Right renal cortex interstitium (tissue), 3 donors: ENCODE results near the gene DLGAP1. TPM values are rescaled to one million over a fixed set of nuclear protein-coding genes. Genes with fewer than 3 reads are reported as not detected.
"Not testable (repeated sequence)": the region's sequence is repeated elsewhere in the genome, so short reads cannot be mapped to it uniquely, and the experiment has no call there.

ENCODE experiments used
- DNase-seq, 3 donors: peaks; one replicate each; pipeline ENCODE4 v3.0.0-alpha.2; 2013; ENCODE audit warnings: low read depth in 3 of 3, low spot score in 2 of 3
- polyA plus RNA-seq, 3 donors: library from polyadenylated mRNA; unstranded; fragments of 120-200 nt; gene quantifications; one replicate each; pipeline ENCODE4 v1.2.1, GENCODE V29; 2013; ENCODE audit not compliant: insufficient read length in 3 of 3

The DLGAP1 gene
- polyA plus RNA-seq, 3 donors = 4.3 to 5.8 (median 4.8) TPM

GRCh38 chr18:3603421-3604234 lies 851.5 kb downstream of the DLGAP1 start:
- no peak for DNase-seq

GRCh38 chr18:3601106-3601755 lies 853.9 kb downstream of the DLGAP1 start:
- DNase-seq = not testable (repeated sequence)

GRCh38 chr18:3599861-3600260 lies 855.2 kb downstream of the DLGAP1 start:
- no peak for DNase-seq

- no peak for DNase-seq
Observed at GRCh38 chr18:3599195-3599594, 855.9 kb downstream of the DLGAP1 start.

GRCh38 chr18:3598581-3598980 lies 856.5 kb downstream of the DLGAP1 start:
- DNase-seq = no peak

GRCh38 chr18:3597409-3598357 lies 857.4 kb downstream of the DLGAP1 start:
- DNase-seq = no peak

GRCh38 chr18:3596637-3597384 lies 858.3 kb downstream of the DLGAP1 start:
- no peak for DNase-seq

- no peak for DNase-seq
Observed at GRCh38 chr18:3596324-3596636, 858.8 kb downstream of the DLGAP1 start.

GRCh38 chr18:3595369-3596273 lies 859.5 kb downstream of the DLGAP1 start:
- no peak for DNase-seq

- no peak for DNase-seq
Observed at GRCh38 chr18:3594760-3595368, 860.2 kb downstream of the DLGAP1 start.

GRCh38 chr18:3593904-3594759 lies 861.0 kb downstream of the DLGAP1 start:
- DNase-seq = peak; percentile 90 to 93 (median 92)

- DNase-seq = no peak
Observed at GRCh38 chr18:3593381-3593903, 861.7 kb downstream of the DLGAP1 start.

GRCh38 chr18:3592864-3593263 lies 862.2 kb downstream of the DLGAP1 start:
- DNase-seq = no peak

GRCh38 chr18:3590096-3590630 lies 864.9 kb downstream of the DLGAP1 start:
- no peak for DNase-seq

GRCh38 chr18:3585656-3586509 lies 869.2 kb downstream of the DLGAP1 start:
- DNase-seq = no peak

GRCh38 chr18:3584897-3585460 lies 870.1 kb downstream of the DLGAP1 start:
- no peak for DNase-seq
